HG03108 (cell line): ENCODE measurements around the gene FXYD3.
A peak's percentile ranks its signal among the peaks of the same experiment; 100 is the strongest.
"Not testable (repeated sequence)": the region's sequence is repeated elsewhere in the genome, so short reads cannot be mapped to it uniquely, and the experiment has no call there.

Experiments used
- ATAC-seq: cut with Tn5 transposase; IDR thresholded peaks from one replicate; pipeline ENCODE4 v1.9.1; 2021; ENCODE audit warnings: moderate library complexity; ENCODE audit not compliant: unreplicated experiment

The FXYD3 gene

GRCh38 chr19:35140962-35141836, 25.6 kb downstream of the FXYD3 start:
- peak; percentile 27 for ATAC-seq

- no peak for ATAC-seq
Observed at GRCh38 chr19:35141837-35142605, 26.4 kb downstream of the FXYD3 start.

- no peak for ATAC-seq
Observed at GRCh38 chr19:35142606-35143230, 27.1 kb downstream of the FXYD3 start.

- no peak for ATAC-seq
Observed at GRCh38 chr19:35143231-35143715, 27.6 kb downstream of the FXYD3 start, which contains the start of gene FXYD7. FXYD7 (plus strand) TSS chr19:35143255; CDS start chr19:35143334, 79 bp downstream.

GRCh38 chr19:35143818-35144217, 28.2 kb downstream of the FXYD3 start:
- ATAC-seq: no peak

GRCh38 chr19:35144259-35144599, 28.6 kb downstream of the FXYD3 start:
- ATAC-seq: no peak

GRCh38 chr19:35144600-35145436, 29.2 kb downstream of the FXYD3 start:
- no peak for ATAC-seq

- ATAC-seq: no peak
Observed at GRCh38 chr19:35146746-35147459, 31.3 kb downstream of the FXYD3 start.

- ATAC-seq: no peak
Observed at GRCh38 chr19:35149463-35149862, 33.8 kb downstream of the FXYD3 start.

GRCh38 chr19:35150445-35150844, 34.8 kb downstream of the FXYD3 start:
- no peak for ATAC-seq

- no peak for ATAC-seq
Observed at GRCh38 chr19:35151273-35152065, 35.8 kb downstream of the FXYD3 start.

- ATAC-seq: not testable (repeated sequence)
Observed at GRCh38 chr19:35153129-35153522, 37.5 kb downstream of the FXYD3 start.

GRCh38 chr19:35153701-35154524, 38.3 kb downstream of the FXYD3 start:
- no peak for ATAC-seq

GRCh38 chr19:35154525-35155406, 39.1 kb downstream of the FXYD3 start, which contains the start of gene FXYD5:
FXYD5 (plus strand) TSS chr19:35154735; CDS start chr19:35155551, 816 bp downstream.
- peak; percentile 41 for ATAC-seq

GRCh38 chr19:35155441-35155840, 39.8 kb downstream of the FXYD3 start:
- peak; percentile 18 for ATAC-seq

- ATAC-seq: no peak
Observed at GRCh38 chr19:35155981-35156672, 40.5 kb downstream of the FXYD3 start.

- ATAC-seq: no peak
Observed at GRCh38 chr19:35156673-35157014, 41.0 kb downstream of the FXYD3 start.
